NCI-H2171 (cell line): ENCODE measurements around the gene TTLL11.

Source experiments
- DNase-seq: peaks from one replicate; lab custom pipeline; 2025; lab: John Stamatoyannopoulos, UW

The TTLL11 gene

GRCh38 chr9:121878271-121878822, 214.8 kb downstream of the TTLL11 start:
- DNase-seq: no peak

- no peak for DNase-seq
Observed at GRCh38 chr9:121876658-121877271, 216.3 kb downstream of the TTLL11 start.

GRCh38 chr9:121876255-121876654, 216.9 kb downstream of the TTLL11 start:
- DNase-seq: no peak

- DNase-seq: no peak
Observed at GRCh38 chr9:121874524-121874923, 218.6 kb downstream of the TTLL11 start.

GRCh38 chr9:121871431-121872025, 221.6 kb downstream of the TTLL11 start:
- DNase-seq: no peak

- DNase-seq: no peak
Observed at GRCh38 chr9:121870271-121870670, 222.8 kb downstream of the TTLL11 start.

GRCh38 chr9:121868626-121869025, 224.5 kb downstream of the TTLL11 start:
- DNase-seq: no peak

GRCh38 chr9:121866927-121867326, 226.2 kb downstream of the TTLL11 start:
- no peak for DNase-seq

GRCh38 chr9:121865884-121866283, 227.2 kb downstream of the TTLL11 start:
- no peak for DNase-seq

- DNase-seq: no peak
Observed at GRCh38 chr9:121865060-121865459, 228.0 kb downstream of the TTLL11 start.

- DNase-seq: no peak
Observed at GRCh38 chr9:121863955-121864354, 229.2 kb downstream of the TTLL11 start.

GRCh38 chr9:121862371-121863332, 230.5 kb downstream of the TTLL11 start:
- DNase-seq: no peak

- DNase-seq: no peak
Observed at GRCh38 chr9:121861501-121862180, 231.5 kb downstream of the TTLL11 start.

- no peak for DNase-seq
Observed at GRCh38 chr9:121860744-121861143, 232.4 kb downstream of the TTLL11 start.

GRCh38 chr9:121860213-121860612, 232.9 kb downstream of the TTLL11 start:
- DNase-seq: no peak

GRCh38 chr9:121859646-121860045, 233.5 kb downstream of the TTLL11 start:
- DNase-seq: no peak

- DNase-seq: no peak
Observed at GRCh38 chr9:121858788-121859187, 234.3 kb downstream of the TTLL11 start.

GRCh38 chr9:121857928-121858327, 235.2 kb downstream of the TTLL11 start:
- no peak for DNase-seq

- no peak for DNase-seq
Observed at GRCh38 chr9:121855476-121855875, 237.6 kb downstream of the TTLL11 start.

- no peak for DNase-seq
Observed at GRCh38 chr9:121853617-121854395, 239.3 kb downstream of the TTLL11 start.
